GM19468 (cell line): ENCODE measurements around the gene RPS26.
"Not testable (repeated sequence)": the region's sequence is repeated elsewhere in the genome, so short reads cannot be mapped to it uniquely, and the experiment has no call there.

Experiments
- ATAC-seq: cut with Tn5 transposase; IDR thresholded peaks from one replicate; pipeline ENCODE4 v1.9.1; 2021; ENCODE audit warnings: mild to moderate bottlenecking, moderate library complexity, moderate number of reproducible peaks; ENCODE audit not compliant: unreplicated experiment; ENCODE audit errors: extremely low read depth

Gene RPS26

GRCh38 chr12:56020423-56021184 lies 21.1 kb upstream of the RPS26 start, which contains the start of gene IKZF4:
IKZF4 (plus strand) TSS chr12:56021043; CDS start chr12:56021494, 451 bp downstream.
- no peak for ATAC-seq

- ATAC-seq, result no peak
These were observed 19.7 kb upstream of the RPS26 start for GRCh38 chr12:56021889-56022497.

GRCh38 chr12:56028511-56029165 lies 13.1 kb upstream of the RPS26 start:
- ATAC-seq, result no peak

- ATAC-seq, result no peak
These were observed 12.6 kb upstream of the RPS26 start for GRCh38 chr12:56029166-56029519.

- ATAC-seq, result no peak
These were observed 11.9 kb upstream of the RPS26 start for GRCh38 chr12:56029666-56030293.

GRCh38 chr12:56031987-56032386 lies 9.7 kb upstream of the RPS26 start:
- no peak for ATAC-seq

- ATAC-seq, result no peak
These were observed 7.0 kb upstream of the RPS26 start for GRCh38 chr12:56034586-56035332.

GRCh38 chr12:56037161-56037560 lies 4.6 kb upstream of the RPS26 start:
- no peak for ATAC-seq

- ATAC-seq, result no peak
These were observed 3.6 kb upstream of the RPS26 start for GRCh38 chr12:56038022-56038655.

- ATAC-seq, result no peak
These were observed 1.6 kb upstream of the RPS26 start for GRCh38 chr12:56040151-56040550.

- no peak for ATAC-seq
These were observed 661 bp upstream of the RPS26 start for GRCh38 chr12:56040963-56041551.

GRCh38 chr12:56042430-56042813 lies 704 bp downstream of the RPS26 start:
- ATAC-seq, result not testable (repeated sequence)

GRCh38 chr12:56042843-56043242 lies 1.1 kb downstream of the RPS26 start:
- no peak for ATAC-seq

- ATAC-seq, result no peak
These were observed 4.5 kb downstream of the RPS26 start for GRCh38 chr12:56046027-56046780.

GRCh38 chr12:56053407-56053893 lies 11.7 kb downstream of the RPS26 start:
- no peak for ATAC-seq

- ATAC-seq, result not testable (repeated sequence)
These were observed 18.2 kb downstream of the RPS26 start for GRCh38 chr12:56059964-56060363.

- no peak for ATAC-seq
These were observed 20.3 kb downstream of the RPS26 start for GRCh38 chr12:56061982-56062381.

- no peak for ATAC-seq
These were observed 21.3 kb downstream of the RPS26 start for GRCh38 chr12:56062996-56063395.

GRCh38 chr12:56071648-56072047 lies 29.9 kb downstream of the RPS26 start:
- no peak for ATAC-seq
